Colon (tissue), 2 donors: ENCODE data around the gene FBXO24.
"Not testable (repeated sequence)": the region's sequence is repeated elsewhere in the genome, so short reads cannot be mapped to it uniquely, and the experiment has no call there.

Source experiments
- FAIRE-seq: peaks from 2 replicates; lab custom pipeline; 2012; peaks lifted over from hg19 to GRCh38; lab: Jason Lieb, UNC
- donor health status: control.
- donor health status: control.

Gene FBXO24

DNA sequence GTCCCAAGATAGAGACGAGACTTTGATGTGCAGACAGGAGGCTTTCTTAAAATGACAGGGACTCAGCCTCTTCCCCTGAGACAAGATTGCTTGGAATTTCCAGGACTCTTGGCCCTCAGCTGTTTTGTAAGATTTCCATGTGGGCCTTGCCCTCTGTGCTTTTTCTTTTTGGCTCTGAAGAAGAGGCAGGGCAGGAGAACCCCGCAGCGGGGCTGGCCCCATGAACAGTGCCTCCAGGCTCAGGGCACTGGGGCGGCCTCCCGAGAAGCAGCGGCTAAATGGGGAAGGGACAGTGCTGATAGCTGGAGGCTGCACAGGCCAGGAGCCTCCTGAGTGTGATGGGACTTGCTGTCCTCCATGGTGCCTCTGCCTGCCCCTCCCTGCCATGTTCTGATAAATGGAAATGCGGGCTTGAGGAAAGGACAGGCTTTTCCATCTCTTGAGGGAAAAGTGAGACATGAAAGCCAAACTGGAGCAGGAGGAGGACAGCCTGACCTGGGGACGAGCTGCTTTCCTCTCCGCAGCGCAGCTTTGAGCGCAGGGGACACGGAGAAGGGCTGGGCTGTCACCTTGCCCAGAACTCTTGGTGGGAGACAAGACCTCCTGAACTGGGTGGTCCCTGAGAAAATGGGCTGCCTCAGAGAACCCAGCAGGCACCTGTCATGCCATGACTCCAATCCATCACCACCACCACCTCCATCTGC is 24.5 kb upstream of the FBXO24 start:
- no peak for FAIRE-seq

DNA sequence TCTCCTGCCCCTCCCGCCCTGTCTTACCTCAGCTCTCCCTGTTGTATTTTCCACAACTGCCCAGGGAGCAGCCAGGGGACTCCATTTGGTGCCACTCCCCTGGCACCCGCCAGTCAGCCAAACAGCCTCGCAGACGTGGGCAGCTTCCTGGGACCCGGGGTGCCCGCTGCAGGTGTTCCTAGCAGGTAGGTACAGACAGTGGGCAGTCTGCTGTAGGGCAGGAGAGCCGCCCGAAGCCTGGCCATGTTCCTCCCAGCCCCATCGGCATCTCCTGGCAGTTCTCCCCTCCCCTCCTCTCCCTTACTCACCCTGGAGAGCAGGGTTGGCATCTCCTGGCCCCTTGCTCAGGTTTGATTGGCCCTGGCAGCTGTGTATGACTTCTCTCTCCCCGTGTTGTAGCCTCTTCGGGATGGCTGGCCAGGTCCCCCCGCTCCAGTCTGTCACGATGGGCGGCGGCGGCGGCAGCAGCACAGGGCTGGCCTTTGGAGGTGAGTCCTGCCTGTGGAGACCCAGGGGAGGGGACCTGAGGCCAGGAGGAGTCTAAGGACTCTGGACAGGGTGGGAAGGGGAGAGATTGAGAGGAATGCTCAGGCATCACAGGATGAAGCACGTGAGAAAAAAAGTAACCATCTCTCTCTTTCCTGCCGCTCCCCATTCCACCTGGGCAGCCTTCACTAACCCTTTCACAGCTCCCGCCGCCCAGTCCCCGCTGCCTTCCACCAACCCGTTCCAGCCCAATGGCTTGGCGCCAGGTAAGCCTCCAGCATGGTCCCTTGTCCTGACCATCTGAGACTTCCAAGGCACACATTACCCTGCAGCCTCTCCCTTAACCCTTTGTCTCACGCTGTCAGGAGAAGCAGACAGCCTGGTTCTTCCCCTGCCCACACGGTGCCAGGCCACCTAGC is 23.7 kb upstream of the FBXO24 start:
- FAIRE-seq = no peak

GRCh38 chr7:100563100-100563564 is 23.0 kb upstream of the FBXO24 start:
- FAIRE-seq = no peak

- FAIRE-seq = no peak
Observed at GRCh38 chr7:100563809-100564400, 22.2 kb upstream of the FBXO24 start.

DNA sequence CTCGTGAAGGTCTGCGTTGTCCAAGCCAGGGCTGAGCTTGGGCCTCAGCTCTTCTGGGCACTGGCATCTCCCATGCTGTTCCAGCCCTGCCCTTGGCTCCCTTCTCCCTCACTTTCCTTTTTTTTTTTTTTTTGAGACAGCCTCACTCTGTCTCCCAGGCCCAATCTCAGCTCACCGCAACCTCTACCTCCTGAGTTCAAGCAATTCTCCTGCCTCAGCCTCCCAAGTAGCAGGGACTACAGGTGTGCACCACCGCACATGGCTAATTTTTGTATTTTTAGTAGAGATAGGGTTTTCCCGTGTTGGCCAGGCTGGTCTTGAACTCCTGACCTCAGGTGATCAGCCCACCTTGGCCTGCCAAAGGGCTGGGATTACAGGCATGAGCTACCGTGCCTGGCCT is 21.7 kb upstream of the FBXO24 start:
- not testable (repeated sequence) for FAIRE-seq

GRCh38 chr7:100565133-100565571 is 21.0 kb upstream of the FBXO24 start:
- no peak for FAIRE-seq

- FAIRE-seq = no peak
Observed at GRCh38 chr7:100566018-100566531, 20.1 kb upstream of the FBXO24 start.

GRCh38 chr7:100567031-100567730 is 18.9 kb upstream of the FBXO24 start:
- no peak for FAIRE-seq

GRCh38 chr7:100567751-100568175 is 18.4 kb upstream of the FBXO24 start:
- FAIRE-seq = no peak

DNA sequence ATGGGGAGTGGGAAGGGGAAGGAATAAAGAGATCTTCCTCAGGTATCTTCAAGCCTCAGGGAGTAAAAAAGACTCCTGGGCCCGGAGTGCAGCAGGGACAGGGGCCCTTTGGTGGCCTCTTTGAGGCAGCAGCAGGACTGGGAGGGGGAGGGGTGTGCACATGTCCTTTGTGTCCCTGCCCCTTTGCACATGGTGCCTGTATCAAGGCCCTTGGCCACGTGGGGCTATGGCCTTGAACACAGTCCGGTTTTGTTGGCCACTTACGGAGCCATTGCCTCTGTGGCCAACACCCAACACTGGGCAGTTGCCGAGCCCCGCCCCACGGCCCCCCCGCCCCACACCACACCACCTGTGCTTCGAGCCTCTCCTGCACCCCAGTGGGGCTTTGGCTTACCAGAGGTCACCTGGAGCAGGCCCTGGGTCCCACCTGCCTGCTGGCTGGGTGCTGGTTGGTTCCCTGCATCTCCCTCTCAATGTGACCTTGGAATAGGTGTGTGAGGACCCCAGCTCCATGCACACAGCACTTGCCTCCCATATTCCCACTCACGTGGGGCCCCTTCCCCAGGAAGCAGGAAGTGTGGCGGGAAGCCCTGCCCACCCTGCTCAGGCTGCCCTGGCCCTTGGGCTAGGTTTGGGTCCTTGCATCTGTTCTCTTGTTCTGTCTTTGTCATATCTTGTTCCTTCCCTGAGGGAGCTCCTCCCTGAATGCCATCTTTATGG is 17.8 kb upstream of the FBXO24 start:
- FAIRE-seq = no peak

GRCh38 chr7:100568896-100569844 is 17.0 kb upstream of the FBXO24 start:
- no peak for FAIRE-seq

DNA sequence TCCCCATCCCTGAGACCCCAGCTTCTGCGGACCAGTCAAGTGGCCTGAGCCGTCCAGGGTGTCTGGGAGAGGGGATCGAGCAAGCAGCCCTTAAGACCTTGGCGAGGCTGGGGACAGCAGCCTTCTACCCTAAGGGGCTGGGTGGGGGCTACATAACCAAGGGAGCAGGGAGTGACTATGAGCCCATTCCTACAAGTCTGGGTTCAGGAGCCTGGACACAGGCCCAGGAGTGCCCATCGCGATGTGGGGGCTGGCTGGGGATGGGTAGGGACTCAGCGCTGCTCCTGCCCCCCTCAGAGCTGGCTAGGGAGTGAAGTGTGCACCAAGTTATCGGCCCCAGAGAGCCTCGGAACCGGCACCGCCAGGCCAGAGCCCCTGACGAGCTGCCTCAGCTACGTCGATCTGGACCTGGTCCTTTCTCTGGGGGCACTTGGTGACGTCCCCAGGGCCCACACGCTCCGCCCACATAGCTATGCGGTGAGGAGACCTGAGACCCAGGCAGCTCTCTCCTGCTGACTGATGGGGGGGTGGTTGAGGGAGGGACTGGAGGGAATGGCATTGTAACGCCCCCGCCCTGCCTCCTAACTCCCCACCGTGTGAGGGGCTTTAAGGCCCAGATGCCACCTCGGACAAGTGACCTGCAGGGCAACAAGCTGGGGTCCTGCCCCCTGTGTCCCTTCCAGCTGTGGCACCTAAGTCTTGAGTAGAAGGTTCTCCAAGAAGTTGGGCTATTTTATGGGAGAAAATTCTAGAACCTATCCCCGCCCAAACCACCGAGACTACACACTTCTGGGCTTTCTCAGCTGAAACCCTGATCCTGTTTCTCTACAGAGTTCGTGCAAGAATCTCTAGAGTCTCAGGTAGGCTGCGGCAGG is 14.9 kb upstream of the FBXO24 start:
- no peak for FAIRE-seq

DNA sequence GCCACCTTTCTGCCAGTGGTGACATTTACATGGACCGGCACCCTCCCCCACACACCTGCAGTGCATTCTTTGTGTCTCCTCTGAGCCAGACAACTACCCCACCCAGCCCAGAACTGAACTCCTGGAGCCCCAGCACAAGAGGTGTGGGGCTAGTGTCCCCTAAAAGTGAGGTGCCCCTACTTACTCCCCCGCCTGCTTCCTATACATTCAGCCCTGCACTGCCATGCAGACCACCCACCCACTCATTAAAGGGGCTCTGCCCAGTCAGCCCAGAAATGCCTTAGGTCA is 14.4 kb upstream of the FBXO24 start:
- no peak for FAIRE-seq

GRCh38 chr7:100572281-100572948 is 13.7 kb upstream of the FBXO24 start:
- no peak for FAIRE-seq

- no peak for FAIRE-seq
Observed at GRCh38 chr7:100572949-100573675, 13.0 kb upstream of the FBXO24 start.

- FAIRE-seq = no peak
Observed at GRCh38 chr7:100573691-100574361, 12.3 kb upstream of the FBXO24 start, which contains the start of gene SAP25. TSS of gene SAP25 (minus strand) at chr7:100573900. CDS start at chr7:100573742, 158 bp downstream.
